IMR-90 (cell line): ENCODE results near the gene EFCAB3. TPM values are rescaled to one million over a fixed set of nuclear protein-coding genes. Genes with fewer than 3 reads are reported as not detected.

ENCODE experiments used
- ATAC-seq: fragments of 200-7000 bp; cut with Tn5 transposase; 2 replicates; pipeline ENCODE4 v1.9.1; 2020; ENCODE audit warnings: low read depth, mild to moderate bottlenecking, moderate library complexity
- BruUV-seq: library from RNA; stranded (reverse); fragments of 400-500 nt; replicated peaks from 2 replicates; lab custom pipeline; 2021; lab: Mats Ljungman, UMichigan
- CTCF ChIA-PET: fragments of 300-600 bp; formaldehyde crosslinking; extraction: SDS; loops from one replicate; lab custom pipeline; 2021; ENCODE audit warnings: antibody characterized with exemption; lab: Yijun Ruan, JAX
- POLR2A ChIA-PET: fragments of 300-600 bp; sonication (Branson Sonifier 250); formaldehyde crosslinking; loops from one replicate; lab custom pipeline; 2022; ENCODE audit warnings: antibody characterized with exemption; ENCODE audit not compliant: unreplicated experiment; lab: Charles Lee
- DNase-seq: peaks from one replicate; pipeline ENCODE4 v3.0.0; 2013
- H2AFZ ChIP-seq: replicated peaks from 2 replicates; pipeline ENCODE3; 2013; ENCODE audit warnings: low read length, mild to moderate bottlenecking; ENCODE audit not compliant: poor library complexity
- H2AK5ac ChIP-seq: 2 replicates; pipeline ENCODE4 v1.6.1; 2013; ENCODE audit warnings: low read depth, low read length, inconsistent platforms
- H2AK9ac ChIP-seq: replicated peaks from 2 replicates; pipeline ENCODE3; 2013; ENCODE audit warnings: mild to moderate bottlenecking, low read depth, low read length, moderate library complexity; ENCODE audit not compliant: poor library complexity
- H2BK120ac ChIP-seq: 2 replicates; pipeline ENCODE4 v1.6.1; 2013; ENCODE audit warnings: low read depth, low read length, inconsistent platforms
- H2BK15ac ChIP-seq: 3 replicates; pipeline ENCODE4 v1.6.1; 2013; ENCODE audit warnings: low read depth, low read length, inconsistent platforms
- H2BK20ac ChIP-seq: 2 replicates; pipeline ENCODE4 v1.6.1; 2013; ENCODE audit warnings: low read depth, mild to moderate bottlenecking, inconsistent platforms, low read length, moderate library complexity
- H2BK5ac ChIP-seq: 2 replicates; pipeline ENCODE4 v1.6.1; 2013; ENCODE audit warnings: mild to moderate bottlenecking, low read depth, low read length, inconsistent platforms; ENCODE audit not compliant: poor library complexity, severe bottlenecking
- H3K14ac ChIP-seq: replicated peaks from 2 replicates; pipeline ENCODE4 v1.6.1; 2013; ENCODE audit warnings: low read depth, low read length, inconsistent platforms
- H3K18ac ChIP-seq: 2 replicates; pipeline ENCODE4 v1.6.1; 2013; ENCODE audit warnings: low read depth, low read length, control low read depth
- H3K23ac ChIP-seq: 2 replicates; pipeline ENCODE4 v1.6.1; 2013; ENCODE audit warnings: low read depth, low read length, inconsistent platforms
- H3K27ac ChIP-seq: 2 replicates; pipeline ENCODE4 v1.5.1; 2013; ENCODE audit warnings: mild to moderate bottlenecking, control low read depth, low read length; ENCODE audit not compliant: insufficient read depth
- H3K27me3 ChIP-seq: 2 replicates; pipeline ENCODE4 v1.6.1; 2013; ENCODE audit warnings: low read length; ENCODE audit not compliant: control insufficient read depth, insufficient read depth
- H3K36me3 ChIP-seq: 2 replicates; pipeline ENCODE4 v1.6.1; 2013; ENCODE audit warnings: low read length, mixed read lengths; ENCODE audit not compliant: control insufficient read depth, insufficient read depth
- H3K4ac ChIP-seq: 2 replicates; pipeline ENCODE4 v1.6.1; 2013; ENCODE audit warnings: low read depth, low read length, inconsistent platforms
- H3K4me1 ChIP-seq: 2 replicates; pipeline ENCODE4 v1.6.1; 2013; ENCODE audit warnings: low read length, mixed read lengths; ENCODE audit not compliant: control insufficient read depth, insufficient read depth
- H3K4me2 ChIP-seq: 2 replicates; pipeline ENCODE4 v1.6.1; 2013; ENCODE audit warnings: low read depth, mild to moderate bottlenecking, control low read depth, low read length, moderate library complexity
- H3K4me3 ChIP-seq: 2 replicates; pipeline ENCODE4 v1.5.1; 2013; ENCODE audit warnings: low read depth, mild to moderate bottlenecking, control low read depth, low read length, moderate library complexity; ENCODE audit not compliant: insufficient read depth
- H3K56ac ChIP-seq: 2 replicates; pipeline ENCODE4 v1.6.1; 2013; ENCODE audit warnings: low read length, inconsistent platforms; ENCODE audit not compliant: insufficient read depth; ENCODE audit errors: extremely low read depth
- H3K79me1 ChIP-seq, 2 experiments: 2 replicates each; pipeline ENCODE4 v1.6.1; 2013; ENCODE audit warnings: low read length in 2 of 2, inconsistent platforms in 1 of 2, low read depth in 1 of 2
- H3K9ac ChIP-seq: 2 replicates; pipeline ENCODE4 v1.6.1; 2013; ENCODE audit warnings: low read depth, low read length, control low read depth
- H3K9me1 ChIP-seq: 2 replicates; pipeline ENCODE4 v1.6.1; 2013; ENCODE audit warnings: low read length, inconsistent platforms; ENCODE audit not compliant: insufficient read depth
- H3K9me3 ChIP-seq: 2 replicates; pipeline ENCODE4 v1.6.1; 2013; ENCODE audit warnings: low read length; ENCODE audit not compliant: control insufficient read depth, insufficient read depth
- H4K20me1 ChIP-seq: 2 replicates; pipeline ENCODE4 v1.6.1; 2013; ENCODE audit warnings: low read length, inconsistent platforms; ENCODE audit not compliant: insufficient read depth
- H4K5ac ChIP-seq: 2 replicates; pipeline ENCODE4 v1.6.1; 2013; ENCODE audit warnings: mild to moderate bottlenecking, low read depth, low read length, control low read depth
- H4K8ac ChIP-seq, 2 experiments: 2 replicates each; pipeline ENCODE4 v1.6.1; 2013; ENCODE audit warnings: low read depth in 2 of 2, low read length in 2 of 2, control low read depth in 1 of 2, inconsistent platforms in 1 of 2
- H4K91ac ChIP-seq: 2 replicates; pipeline ENCODE4 v1.6.1; 2013; ENCODE audit warnings: low read depth, low read length, inconsistent platforms; ENCODE audit not compliant: insufficient read depth
- CHD1 ChIP-seq: IDR thresholded peaks from 2 replicates; pipeline ENCODE4 v1.6.1; 2012; ENCODE audit warnings: low read depth, low read length, improper control_type of control experiment
- CTCF ChIP-seq: conservative IDR thresholded peaks from 2 replicates; pipeline ENCODE4 v1.5.1; 2012; ENCODE audit warnings: mild to moderate bottlenecking, low read depth, low read length, improper control_type of control experiment
- MAFK ChIP-seq: IDR thresholded peaks from 2 replicates; pipeline ENCODE4 v1.6.1; 2012; ENCODE audit warnings: low read depth, low read length, improper control_type of control experiment
- MXI1 ChIP-seq: IDR thresholded peaks from 2 replicates; pipeline ENCODE4 v1.6.1; 2012; ENCODE audit warnings: low read depth, mild to moderate bottlenecking, low read length, moderate library complexity, borderline replicate concordance
- NFE2L2 ChIP-seq: fragments of 150-350 bp; IDR thresholded peaks from 2 replicates; pipeline ENCODE4 v1.6.1; 2016; ENCODE audit warnings: low read depth, mild to moderate bottlenecking, low read length
- RFX5 ChIP-seq: IDR thresholded peaks from 2 replicates; pipeline ENCODE4 v1.8.0; 2012; ENCODE audit warnings: low read depth, mild to moderate bottlenecking, low read length, moderate library complexity
- USF2 ChIP-seq: fragments of 150-350 bp; IDR thresholded peaks from 2 replicates; pipeline ENCODE4 v1.6.1; 2017; ENCODE audit warnings: mild to moderate bottlenecking, antibody characterized with exemption, low read length, low read depth
- WGBS, 2 experiments: methylation state at CpG; one replicate each; pipeline versions ENCODE4 v1.1.5 to v1.1.7; 2013; ENCODE audit warnings: missing lambda C conversion rate in 2 of 2; ENCODE audit not compliant: insufficient read length in 1 of 2; ENCODE audit errors: extremely low coverage in 2 of 2; 5-methylcytosine and 5-hydroxymethylcytosine counted together
- dilution Hi-C: fragments of 300-500 bp; cut with HindIII; formaldehyde crosslinking; loops from one replicate; pipeline ENCODE4 v1.14.3; 2018; ENCODE audit warnings: low sequenced_read_pairs; ENCODE audit not compliant: unreplicated experiment
- in situ Hi-C: fragments of 300-500 bp; cut with MboI; formaldehyde crosslinking; loops from 3 replicates; pipeline ENCODE4 v1.14.3; 2019; ENCODE audit warnings: low sequenced_read_pairs, inconsistent platforms, mixed read lengths
- intact Hi-C: fragments of 100-400 bp; cut with micrococcal nuclease; formaldehyde crosslinking; loops from 2 replicates; pipeline ENCODE4 v1.10.0; 2022
- polyA plus RNA-seq, 3 experiments: library from polyadenylated mRNA; depleted of rRNA; stranded (reverse); fragments of >200 nt; gene quantifications; 2 replicates each; pipeline ENCODE4 v1.2.3, GENCODE V29; 2012; ENCODE audit warnings: low replicate concordance in 1 of 3
- total RNA-seq: library from RNA; depleted of rRNA; stranded (reverse); fragments of >200 nt; gene quantifications from 2 replicates; pipeline ENCODE4 v1.2.3, GENCODE V29; 2012

The EFCAB3 gene
- total and polyA plus RNA-seq, 2 of the 4 experiments (the other 2 are of a cell fraction) = not detected

- Histone ChIP-seq H2BK15ac (no peak overlapping the region), H2AK9ac (no peak overlapping the region), H3K4ac (no peak overlapping the region), H3K9me3 (no peaks in the 10 kb centered on the region), H4K20me1 (no peaks in the 10 kb centered on the region), H4K8ac (no peak overlapping the region), H3K9me1 (no peaks in the 10 kb centered on the region), H3K36me3 (no peaks in the 10 kb centered on the region), H2BK120ac (no peak overlapping the region), H3K27ac (no peak overlapping the region), H3K4me1 (no peaks in the 10 kb centered on the region), H3K4me3 (no peak overlapping the region), H3K4me2 (no peak overlapping the region), H3K56ac (no peak overlapping the region), H3K27me3 (peaks cover 11% of the 10 kb centered on the region), H4K5ac (no peak overlapping the region), H2AK5ac (no peak overlapping the region), H3K18ac (no peak overlapping the region), H2AFZ (no peak overlapping the region), H3K9ac (no peak overlapping the region), H3K14ac (no peak overlapping the region), H3K23ac (no peak overlapping the region), H2BK20ac (no peak overlapping the region), H4K91ac (no peak overlapping the region), H3K79me1 (no peaks in the 10 kb centered on the region), H2BK5ac (no peak overlapping the region)
- TF ChIP-seq MXI1 (no peak), RFX5 (no peak), CHD1 (no peak), CTCF (no peak), MAFK (no peak), NFE2L2 (no peak), USF2 (no peak)
- dilution Hi-C loops (no loop called here), intact Hi-C loops (no loop called here), in situ Hi-C loops (no loop called here)
- DNase-seq (no peak), ATAC-seq (no peak)
- POLR2A ChIA-PET = no interaction called here
- no TSS peak for BruUV-seq
- WGBS, 2 experiments = no CpG with 5 or more reads among the region's 18 CpGs
- CTCF ChIA-PET = no interaction called here
Observed at GRCh38 chr17:62381561-62381960, 1.2 kb downstream of the EFCAB3 start.
